ENCODE measurements around the gene PLCB3. TPM values are rescaled to one million over a fixed set of nuclear protein-coding genes. Genes with fewer than 3 reads are reported as not detected.

The PLCB3 gene
- total and polyA plus RNA-seq, 2 of the 13 experiments (the other 11 are each of a cell fraction or from before 2014, with no cell fraction given), result 7.5 to 13.8 TPM

DNA sequence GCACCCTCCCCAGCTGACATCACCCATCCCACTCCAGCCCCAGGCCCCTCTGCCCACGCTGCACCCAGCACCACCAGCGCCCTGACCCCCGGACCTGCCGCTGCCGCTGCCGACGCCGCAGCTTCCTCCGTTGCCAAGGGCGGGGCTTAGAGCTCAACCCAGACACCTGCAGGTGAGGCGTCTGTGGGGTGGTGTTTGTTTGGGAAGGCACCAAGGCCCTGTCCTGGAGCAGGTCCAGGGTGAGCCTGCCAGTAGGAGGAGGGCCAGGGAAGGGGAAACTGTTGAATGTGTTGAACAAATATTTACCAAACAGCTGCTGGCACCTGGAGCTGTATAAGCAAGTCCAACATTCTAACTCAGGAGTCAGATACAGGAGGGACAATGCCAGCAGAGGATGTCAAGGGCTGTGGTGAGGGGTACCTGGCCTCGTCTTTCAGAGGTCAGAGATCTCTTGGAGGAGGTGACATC lies 13.8 kb upstream of the PLCB3 start (continued):
- TF ChIP-seq, protein P1, sequence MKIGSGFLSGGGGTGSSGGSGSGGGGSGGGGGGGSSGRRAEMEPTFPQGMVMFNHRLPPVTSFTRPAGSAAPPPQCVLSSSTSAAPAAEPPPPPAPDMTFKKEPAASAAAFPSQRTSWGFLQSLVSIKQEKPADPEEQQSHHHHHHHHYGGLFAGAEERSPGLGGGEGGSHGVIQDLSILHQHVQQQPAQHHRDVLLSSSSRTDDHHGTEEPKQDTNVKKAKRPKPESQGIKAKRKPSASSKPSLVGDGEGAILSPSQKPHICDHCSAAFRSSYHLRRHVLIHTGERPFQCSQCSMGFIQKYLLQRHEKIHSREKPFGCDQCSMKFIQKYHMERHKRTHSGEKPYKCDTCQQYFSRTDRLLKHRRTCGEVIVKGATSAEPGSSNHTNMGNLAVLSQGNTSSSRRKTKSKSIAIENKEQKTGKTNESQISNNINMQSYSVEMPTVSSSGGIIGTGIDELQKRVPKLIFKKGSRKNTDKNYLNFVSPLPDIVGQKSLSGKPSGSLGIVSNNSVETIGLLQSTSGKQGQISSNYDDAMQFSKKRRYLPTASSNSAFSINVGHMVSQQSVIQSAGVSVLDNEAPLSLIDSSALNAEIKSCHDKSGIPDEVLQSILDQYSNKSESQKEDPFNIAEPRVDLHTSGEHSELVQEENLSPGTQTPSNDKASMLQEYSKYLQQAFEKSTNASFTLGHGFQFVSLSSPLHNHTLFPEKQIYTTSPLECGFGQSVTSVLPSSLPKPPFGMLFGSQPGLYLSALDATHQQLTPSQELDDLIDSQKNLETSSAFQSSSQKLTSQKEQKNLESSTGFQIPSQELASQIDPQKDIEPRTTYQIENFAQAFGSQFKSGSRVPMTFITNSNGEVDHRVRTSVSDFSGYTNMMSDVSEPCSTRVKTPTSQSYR (CRISPR knock-in tag; IDR thresholded peaks at IDR 0.05; ENCODE audit: borderline replicate concordance), result no peak
- TF ChIP-seq SMAD1 (CRISPR knock-in tag; IDR thresholded peaks at IDR 0.05; ENCODE audit: borderline replicate concordance, low read depth) (no peak), HNRNPLL (IDR thresholded peaks at IDR 0.05; ENCODE audit: low read depth, low read length, poor library complexity, severe bottlenecking) (peak; percentile 16), SETDB1 (CRISPR knock-in tag; IDR thresholded peaks at IDR 0.05; ENCODE audit: borderline replicate concordance) (no peak), MIXL1 (CRISPR knock-in tag; IDR thresholded peaks at IDR 0.05) (peak; percentile 20; the same call in 1 of the 2 replicates), RBFOX2 (IDR thresholded peaks at IDR 0.05; ENCODE audit: low read depth, low read length) (0 out of 2 replicates have a peak, but pooled peaks have one; percentile 37), ZFYVE20 (CRISPR knock-in tag; IDR thresholded peaks at IDR 0.05; ENCODE audit: borderline replicate concordance, low read depth) (no peak), SMYD3 (CRISPR knock-in tag; IDR thresholded peaks at IDR 0.05) (no peak), KLF9 (CRISPR knock-in tag; IDR thresholded peaks at IDR 0.05; ENCODE audit: low read depth) (no peak), FOSL2 (CRISPR knock-in tag; IDR thresholded peaks at IDR 0.05) (peak; percentile 27; the same call in 1 of the 2 replicates), RFXANK (CRISPR knock-in tag; IDR thresholded peaks at IDR 0.05) (no peak), BORCS8-MEF2B (CRISPR knock-in tag; IDR thresholded peaks at IDR 0.05) (no peak), ZSCAN22 (CRISPR knock-in tag; IDR thresholded peaks at IDR 0.05) (peak; percentile 93)
- TF ChIP-seq, protein P2, sequence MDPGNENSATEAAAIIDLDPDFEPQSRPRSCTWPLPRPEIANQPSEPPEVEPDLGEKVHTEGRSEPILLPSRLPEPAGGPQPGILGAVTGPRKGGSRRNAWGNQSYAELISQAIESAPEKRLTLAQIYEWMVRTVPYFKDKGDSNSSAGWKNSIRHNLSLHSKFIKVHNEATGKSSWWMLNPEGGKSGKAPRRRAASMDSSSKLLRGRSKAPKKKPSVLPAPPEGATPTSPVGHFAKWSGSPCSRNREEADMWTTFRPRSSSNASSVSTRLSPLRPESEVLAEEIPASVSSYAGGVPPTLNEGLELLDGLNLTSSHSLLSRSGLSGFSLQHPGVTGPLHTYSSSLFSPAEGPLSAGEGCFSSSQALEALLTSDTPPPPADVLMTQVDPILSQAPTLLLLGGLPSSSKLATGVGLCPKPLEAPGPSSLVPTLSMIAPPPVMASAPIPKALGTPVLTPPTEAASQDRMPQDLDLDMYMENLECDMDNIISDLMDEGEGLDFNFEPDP (CRISPR knock-in tag; conservative IDR thresholded peaks at IDR 0.05), result no peak
- TF ChIP-seq, protein P3, sequence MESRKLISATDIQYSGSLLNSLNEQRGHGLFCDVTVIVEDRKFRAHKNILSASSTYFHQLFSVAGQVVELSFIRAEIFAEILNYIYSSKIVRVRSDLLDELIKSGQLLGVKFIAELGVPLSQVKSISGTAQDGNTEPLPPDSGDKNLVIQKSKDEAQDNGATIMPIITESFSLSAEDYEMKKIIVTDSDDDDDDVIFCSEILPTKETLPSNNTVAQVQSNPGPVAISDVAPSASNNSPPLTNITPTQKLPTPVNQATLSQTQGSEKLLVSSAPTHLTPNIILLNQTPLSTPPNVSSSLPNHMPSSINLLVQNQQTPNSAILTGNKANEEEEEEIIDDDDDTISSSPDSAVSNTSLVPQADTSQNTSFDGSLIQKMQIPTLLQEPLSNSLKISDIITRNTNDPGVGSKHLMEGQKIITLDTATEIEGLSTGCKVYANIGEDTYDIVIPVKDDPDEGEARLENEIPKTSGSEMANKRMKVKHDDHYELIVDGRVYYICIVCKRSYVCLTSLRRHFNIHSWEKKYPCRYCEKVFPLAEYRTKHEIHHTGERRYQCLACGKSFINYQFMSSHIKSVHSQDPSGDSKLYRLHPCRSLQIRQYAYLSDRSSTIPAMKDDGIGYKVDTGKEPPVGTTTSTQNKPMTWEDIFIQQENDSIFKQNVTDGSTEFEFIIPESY (CRISPR knock-in tag; IDR thresholded peaks at IDR 0.05), result peak; percentile 48; the same call in 1 of the 2 replicates
- TF ChIP-seq, protein P4, sequence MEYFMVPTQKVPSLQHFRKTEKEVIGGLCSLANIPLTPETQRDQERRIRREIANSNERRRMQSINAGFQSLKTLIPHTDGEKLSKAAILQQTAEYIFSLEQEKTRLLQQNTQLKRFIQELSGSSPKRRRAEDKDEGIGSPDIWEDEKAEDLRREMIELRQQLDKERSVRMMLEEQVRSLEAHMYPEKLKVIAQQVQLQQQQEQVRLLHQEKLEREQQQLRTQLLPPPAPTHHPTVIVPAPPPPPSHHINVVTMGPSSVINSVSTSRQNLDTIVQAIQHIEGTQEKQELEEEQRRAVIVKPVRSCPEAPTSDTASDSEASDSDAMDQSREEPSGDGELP (IDR thresholded peaks at IDR 0.05; ENCODE audit: borderline replicate concordance, low read depth), result peak; percentile 93
